ENCODE data around the gene TUBGCP5. TPM values are rescaled to one million over a fixed set of nuclear protein-coding genes. Genes with fewer than 3 reads are reported as not detected.

The TUBGCP5 gene
- total and polyA plus RNA-seq, 2 experiments from 2014 or later: 12.0 to 21.7 TPM

DNA sequence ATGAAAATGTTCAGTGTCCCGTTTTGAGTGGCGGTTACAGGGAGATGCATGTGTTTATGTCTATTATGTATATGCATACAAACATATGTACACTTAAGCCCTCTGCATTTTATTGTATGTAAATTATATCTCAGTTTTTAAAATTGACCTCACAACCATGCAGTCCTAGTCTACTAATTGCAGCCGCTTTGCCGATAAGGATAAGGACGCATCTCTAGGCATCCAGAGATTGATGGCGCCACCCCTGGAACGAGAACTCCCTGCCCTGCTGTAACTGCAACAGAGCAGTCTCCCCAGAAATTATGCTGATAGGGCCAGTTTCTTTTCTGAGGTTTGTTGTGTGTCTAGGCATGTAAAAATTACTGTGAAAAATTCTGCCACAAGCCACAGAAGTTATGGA lies 40.4 kb upstream of the TUBGCP5 start:
- Mint-ChIP-seq H3K27me3 (ENCODE audit: insufficient read depth, low read depth, poor library complexity) (peaks cover 3% of the 10 kb centered on the region), H3K27ac (no peak overlapping the region), H3K9me3 (no peaks in the 10 kb centered on the region), H3K4me3 (no peak overlapping the region), H3K4me1 (peaks cover under 1% of the 10 kb centered on the region; the same call in 1 of the 3 replicates), H3K36me3 (ENCODE audit: low read depth) (no peaks in the 10 kb centered on the region)
- no peaks in the 10 kb centered on the region for H3F3A ChIP-seq (replicated peaks; ENCODE audit: low read depth)
- ATAC-seq (no peak), DNase-seq (ENCODE audit: low spot score) (no peak)
- H3K9me2 ChIP-seq (ENCODE audit: insufficient read depth): no peaks in the 10 kb centered on the region
- H3K36me3 ChIP-seq (ENCODE audit: insufficient read depth): no peaks in the 10 kb centered on the region
- H3K27me3 ChIP-seq (ENCODE audit: insufficient read depth): no peaks in the 10 kb centered on the region
- no peak overlapping the region for H2AFZ ChIP-seq
- no peak overlapping the region for H3K27ac ChIP-seq (ENCODE audit: low read depth)
- H4K20me1 ChIP-seq (replicated peaks; ENCODE audit: insufficient read depth): no peaks in the 10 kb centered on the region
- no peaks in the 10 kb centered on the region for H3K79me2 ChIP-seq (replicated peaks; ENCODE audit: insufficient read depth)
- H3K4me3 ChIP-seq: no peak overlapping the region
- TF ChIP-seq ZNF114 (CRISPR knock-in tag; IDR thresholded peaks at IDR 0.05) (no peak), EZH2 (IDR thresholded peaks at IDR 0.05; ENCODE audit: low read depth, unreplicated experiment) (no peak), JUNB (IDR thresholded peaks at IDR 0.05; ENCODE audit: unreplicated experiment) (no peak), EZH2phosphoT487 (IDR thresholded peaks at IDR 0.05; ENCODE audit: unreplicated experiment) (no peak), CREB1 (CRISPR knock-in tag; IDR thresholded peaks at IDR 0.05; ENCODE audit: low read depth) (no peak), ZNF331 (CRISPR knock-in tag; IDR thresholded peaks at IDR 0.05; ENCODE audit: low read depth) (no peak), POLR2AphosphoS5 (IDR thresholded peaks at IDR 0.05; ENCODE audit: low read depth) (no peak), NANOG (IDR thresholded peaks at IDR 0.05; ENCODE audit: borderline replicate concordance) (no peak), STAT1 (IDR thresholded peaks at IDR 0.05; ENCODE audit: unreplicated experiment) (no peak)
- TF ChIP-seq, protein P1, sequence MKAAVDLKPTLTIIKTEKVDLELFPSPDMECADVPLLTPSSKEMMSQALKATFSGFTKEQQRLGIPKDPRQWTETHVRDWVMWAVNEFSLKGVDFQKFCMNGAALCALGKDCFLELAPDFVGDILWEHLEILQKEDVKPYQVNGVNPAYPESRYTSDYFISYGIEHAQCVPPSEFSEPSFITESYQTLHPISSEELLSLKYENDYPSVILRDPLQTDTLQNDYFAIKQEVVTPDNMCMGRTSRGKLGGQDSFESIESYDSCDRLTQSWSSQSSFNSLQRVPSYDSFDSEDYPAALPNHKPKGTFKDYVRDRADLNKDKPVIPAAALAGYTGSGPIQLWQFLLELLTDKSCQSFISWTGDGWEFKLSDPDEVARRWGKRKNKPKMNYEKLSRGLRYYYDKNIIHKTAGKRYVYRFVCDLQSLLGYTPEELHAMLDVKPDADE (IDR thresholded peaks at IDR 0.05): no peak
- TF ChIP-seq, protein P2, sequence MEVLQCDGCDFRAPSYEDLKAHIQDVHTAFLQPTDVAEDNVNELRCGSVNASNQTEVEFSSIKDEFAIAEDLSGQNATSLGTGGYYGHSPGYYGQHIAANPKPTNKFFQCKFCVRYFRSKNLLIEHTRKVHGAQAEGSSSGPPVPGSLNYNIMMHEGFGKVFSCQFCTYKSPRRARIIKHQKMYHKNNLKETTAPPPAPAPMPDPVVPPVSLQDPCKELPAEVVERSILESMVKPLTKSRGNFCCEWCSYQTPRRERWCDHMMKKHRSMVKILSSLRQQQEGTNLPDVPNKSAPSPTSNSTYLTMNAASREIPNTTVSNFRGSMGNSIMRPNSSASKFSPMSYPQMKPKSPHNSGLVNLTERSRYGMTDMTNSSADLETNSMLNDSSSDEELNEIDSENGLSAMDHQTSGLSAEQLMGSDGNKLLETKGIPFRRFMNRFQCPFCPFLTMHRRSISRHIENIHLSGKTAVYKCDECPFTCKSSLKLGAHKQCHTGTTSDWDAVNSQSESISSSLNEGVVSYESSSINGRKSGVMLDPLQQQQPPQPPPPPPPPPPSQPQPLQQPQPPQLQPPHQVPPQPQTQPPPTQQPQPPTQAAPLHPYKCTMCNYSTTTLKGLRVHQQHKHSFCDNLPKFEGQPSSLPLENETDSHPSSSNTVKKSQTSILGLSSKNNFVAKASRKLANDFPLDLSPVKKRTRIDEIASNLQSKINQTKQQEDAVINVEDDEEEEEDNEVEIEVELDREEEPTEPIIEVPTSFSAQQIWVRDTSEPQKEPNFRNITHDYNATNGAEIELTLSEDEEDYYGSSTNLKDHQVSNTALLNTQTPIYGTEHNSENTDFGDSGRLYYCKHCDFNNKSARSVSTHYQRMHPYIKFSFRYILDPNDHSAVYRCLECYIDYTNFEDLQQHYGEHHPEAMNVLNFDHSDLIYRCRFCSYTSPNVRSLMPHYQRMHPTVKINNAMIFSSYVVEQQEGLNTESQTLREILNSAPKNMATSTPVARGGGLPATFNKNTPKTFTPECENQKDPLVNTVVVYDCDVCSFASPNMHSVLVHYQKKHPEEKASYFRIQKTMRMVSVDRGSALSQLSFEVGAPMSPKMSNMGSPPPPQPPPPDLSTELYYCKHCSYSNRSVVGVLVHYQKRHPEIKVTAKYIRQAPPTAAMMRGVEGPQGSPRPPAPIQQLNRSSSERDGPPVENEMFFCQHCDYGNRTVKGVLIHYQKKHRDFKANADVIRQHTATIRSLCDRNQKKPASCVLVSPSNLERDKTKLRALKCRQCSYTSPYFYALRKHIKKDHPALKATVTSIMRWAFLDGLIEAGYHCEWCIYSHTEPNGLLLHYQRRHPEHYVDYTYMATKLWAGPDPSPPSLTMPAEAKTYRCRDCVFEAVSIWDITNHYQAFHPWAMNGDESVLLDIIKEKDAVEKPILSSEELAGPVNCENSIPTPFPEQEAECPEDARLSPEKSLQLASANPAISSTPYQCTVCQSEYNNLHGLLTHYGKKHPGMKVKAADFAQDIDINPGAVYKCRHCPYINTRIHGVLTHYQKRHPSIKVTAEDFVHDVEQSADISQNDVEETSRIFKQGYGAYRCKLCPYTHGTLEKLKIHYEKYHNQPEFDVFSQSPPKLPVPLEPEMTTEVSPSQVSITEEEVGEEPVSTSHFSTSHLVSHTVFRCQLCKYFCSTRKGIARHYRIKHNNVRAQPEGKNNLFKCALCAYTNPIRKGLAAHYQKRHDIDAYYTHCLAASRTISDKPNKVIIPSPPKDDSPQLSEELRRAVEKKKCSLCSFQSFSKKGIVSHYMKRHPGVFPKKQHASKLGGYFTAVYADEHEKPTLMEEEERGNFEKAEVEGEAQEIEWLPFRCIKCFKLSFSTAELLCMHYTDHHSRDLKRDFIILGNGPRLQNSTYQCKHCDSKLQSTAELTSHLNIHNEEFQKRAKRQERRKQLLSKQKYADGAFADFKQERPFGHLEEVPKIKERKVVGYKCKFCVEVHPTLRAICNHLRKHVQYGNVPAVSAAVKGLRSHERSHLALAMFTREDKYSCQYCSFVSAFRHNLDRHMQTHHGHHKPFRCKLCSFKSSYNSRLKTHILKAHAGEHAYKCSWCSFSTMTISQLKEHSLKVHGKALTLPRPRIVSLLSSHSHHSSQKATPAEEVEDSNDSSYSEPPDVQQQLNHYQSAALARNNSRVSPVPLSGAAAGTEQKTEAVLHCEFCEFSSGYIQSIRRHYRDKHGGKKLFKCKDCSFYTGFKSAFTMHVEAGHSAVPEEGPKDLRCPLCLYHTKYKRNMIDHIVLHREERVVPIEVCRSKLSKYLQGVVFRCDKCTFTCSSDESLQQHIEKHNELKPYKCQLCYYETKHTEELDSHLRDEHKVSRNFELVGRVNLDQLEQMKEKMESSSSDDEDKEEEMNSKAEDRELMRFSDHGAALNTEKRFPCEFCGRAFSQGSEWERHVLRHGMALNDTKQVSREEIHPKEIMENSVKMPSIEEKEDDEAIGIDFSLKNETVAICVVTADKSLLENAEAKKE (CRISPR knock-in tag; IDR thresholded peaks at IDR 0.05): no peak
- TF ChIP-seq, protein P3, sequence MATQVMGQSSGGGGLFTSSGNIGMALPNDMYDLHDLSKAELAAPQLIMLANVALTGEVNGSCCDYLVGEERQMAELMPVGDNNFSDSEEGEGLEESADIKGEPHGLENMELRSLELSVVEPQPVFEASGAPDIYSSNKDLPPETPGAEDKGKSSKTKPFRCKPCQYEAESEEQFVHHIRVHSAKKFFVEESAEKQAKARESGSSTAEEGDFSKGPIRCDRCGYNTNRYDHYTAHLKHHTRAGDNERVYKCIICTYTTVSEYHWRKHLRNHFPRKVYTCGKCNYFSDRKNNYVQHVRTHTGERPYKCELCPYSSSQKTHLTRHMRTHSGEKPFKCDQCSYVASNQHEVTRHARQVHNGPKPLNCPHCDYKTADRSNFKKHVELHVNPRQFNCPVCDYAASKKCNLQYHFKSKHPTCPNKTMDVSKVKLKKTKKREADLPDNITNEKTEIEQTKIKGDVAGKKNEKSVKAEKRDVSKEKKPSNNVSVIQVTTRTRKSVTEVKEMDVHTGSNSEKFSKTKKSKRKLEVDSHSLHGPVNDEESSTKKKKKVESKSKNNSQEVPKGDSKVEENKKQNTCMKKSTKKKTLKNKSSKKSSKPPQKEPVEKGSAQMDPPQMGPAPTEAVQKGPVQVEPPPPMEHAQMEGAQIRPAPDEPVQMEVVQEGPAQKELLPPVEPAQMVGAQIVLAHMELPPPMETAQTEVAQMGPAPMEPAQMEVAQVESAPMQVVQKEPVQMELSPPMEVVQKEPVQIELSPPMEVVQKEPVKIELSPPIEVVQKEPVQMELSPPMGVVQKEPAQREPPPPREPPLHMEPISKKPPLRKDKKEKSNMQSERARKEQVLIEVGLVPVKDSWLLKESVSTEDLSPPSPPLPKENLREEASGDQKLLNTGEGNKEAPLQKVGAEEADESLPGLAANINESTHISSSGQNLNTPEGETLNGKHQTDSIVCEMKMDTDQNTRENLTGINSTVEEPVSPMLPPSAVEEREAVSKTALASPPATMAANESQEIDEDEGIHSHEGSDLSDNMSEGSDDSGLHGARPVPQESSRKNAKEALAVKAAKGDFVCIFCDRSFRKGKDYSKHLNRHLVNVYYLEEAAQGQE (IDR thresholded peaks at IDR 0.05; ENCODE audit: unreplicated experiment): no peak
- TF ChIP-seq, protein P4, sequence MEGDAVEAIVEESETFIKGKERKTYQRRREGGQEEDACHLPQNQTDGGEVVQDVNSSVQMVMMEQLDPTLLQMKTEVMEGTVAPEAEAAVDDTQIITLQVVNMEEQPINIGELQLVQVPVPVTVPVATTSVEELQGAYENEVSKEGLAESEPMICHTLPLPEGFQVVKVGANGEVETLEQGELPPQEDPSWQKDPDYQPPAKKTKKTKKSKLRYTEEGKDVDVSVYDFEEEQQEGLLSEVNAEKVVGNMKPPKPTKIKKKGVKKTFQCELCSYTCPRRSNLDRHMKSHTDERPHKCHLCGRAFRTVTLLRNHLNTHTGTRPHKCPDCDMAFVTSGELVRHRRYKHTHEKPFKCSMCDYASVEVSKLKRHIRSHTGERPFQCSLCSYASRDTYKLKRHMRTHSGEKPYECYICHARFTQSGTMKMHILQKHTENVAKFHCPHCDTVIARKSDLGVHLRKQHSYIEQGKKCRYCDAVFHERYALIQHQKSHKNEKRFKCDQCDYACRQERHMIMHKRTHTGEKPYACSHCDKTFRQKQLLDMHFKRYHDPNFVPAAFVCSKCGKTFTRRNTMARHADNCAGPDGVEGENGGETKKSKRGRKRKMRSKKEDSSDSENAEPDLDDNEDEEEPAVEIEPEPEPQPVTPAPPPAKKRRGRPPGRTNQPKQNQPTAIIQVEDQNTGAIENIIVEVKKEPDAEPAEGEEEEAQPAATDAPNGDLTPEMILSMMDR (conservative IDR thresholded peaks at IDR 0.05; ENCODE audit: low read depth in 2 of 2): no peak
- no peak overlapping the region for H3K4me2 ChIP-seq
- H3K4me1 ChIP-seq (ENCODE audit: insufficient read depth): no peaks in the 10 kb centered on the region
